Neural progenitor cell (in vitro differentiated cells): ENCODE data around the gene TBRG4. TPM values are rescaled to one million over a fixed set of nuclear protein-coding genes. Genes with fewer than 3 reads are reported as not detected.
A peak's percentile ranks its signal among the peaks of the same experiment; 100 is the strongest.

Experiments used
- DNase-seq: peaks from one replicate; pipeline ENCODE4 v3.0.0-alpha.2; 2016; ENCODE audit warnings: low spot score
- H2AFZ ChIP-seq: fragments of 200-600 bp; sonication (generic); replicated peaks from 2 replicates; pipeline ENCODE4 v1.6.1; 2016; ENCODE audit warnings: antibody characterized with exemption
- H3F3A ChIP-seq: fragments of 200-600 bp; sonication (generic); 2 replicates; pipeline ENCODE4 v1.6.1; 2016; ENCODE audit warnings: antibody characterized with exemption, low read depth
- H3K27ac ChIP-seq: fragments of 200-600 bp; sonication (generic); 2 replicates; pipeline ENCODE4 v1.5.1; 2016; ENCODE audit warnings: mild to moderate bottlenecking
- H3K27me3 ChIP-seq: fragments of 200-600 bp; sonication (generic); 2 replicates; pipeline ENCODE4 v1.6.1; 2016; ENCODE audit warnings: mild to moderate bottlenecking, moderate library complexity
- H3K36me3 ChIP-seq: fragments of 200-600 bp; sonication (generic); 2 replicates; pipeline ENCODE4 v1.5.1; 2016
- H3K4me1 ChIP-seq: fragments of 200-600 bp; sonication (generic); 2 replicates; pipeline ENCODE4 v1.6.1; 2016; ENCODE audit warnings: mixed run types
- H3K4me2 ChIP-seq: fragments of 200-600 bp; sonication (generic); 2 replicates; pipeline ENCODE4 v1.6.1; 2016
- H3K4me3 ChIP-seq: fragments of 200-600 bp; sonication (generic); 2 replicates; pipeline ENCODE4 v1.5.1; 2016
- H3K79me2 ChIP-seq: fragments of 200-600 bp; sonication (generic); 2 replicates; pipeline ENCODE4 v1.6.1; 2016; ENCODE audit warnings: low read depth
- H3K9ac ChIP-seq: fragments of 200-600 bp; sonication (generic); 2 replicates; pipeline ENCODE4 v1.6.1; 2016
- H3K9me3 ChIP-seq: fragments of 200-600 bp; sonication (generic); 2 replicates; pipeline ENCODE4 v1.5.1; 2016; ENCODE audit warnings: low read depth
- H4K20me1 ChIP-seq: fragments of 200-600 bp; sonication (generic); 2 replicates; pipeline ENCODE4 v1.6.1; 2016; ENCODE audit warnings: low read depth
- H3K27ac Mint-ChIP-seq: 3 replicates; pipeline ENCODE4 v1.8.0; 2021; ENCODE audit warnings: mixed read lengths
- H3K27me3 Mint-ChIP-seq: 2 replicates; pipeline ENCODE4 v1.8.0; 2022; ENCODE audit warnings: low read depth, mild to moderate bottlenecking, inconsistent platforms, moderate library complexity, mixed read lengths; ENCODE audit not compliant: insufficient read depth
- H3K36me3 Mint-ChIP-seq: 3 replicates; pipeline ENCODE4 v1.8.0; 2021; ENCODE audit warnings: mixed read lengths
- H3K4me1 Mint-ChIP-seq: 3 replicates; pipeline ENCODE4 v1.8.0; 2021; ENCODE audit warnings: mixed read lengths
- H3K4me3 Mint-ChIP-seq: 3 replicates; pipeline ENCODE4 v1.8.0; 2021; ENCODE audit warnings: mild to moderate bottlenecking, moderate library complexity, mixed read lengths
- H3K9me3 Mint-ChIP-seq: 3 replicates; pipeline ENCODE4 v1.8.0; 2020; ENCODE audit warnings: mixed read lengths
- CTCF ChIP-seq: fragments of 200-600 bp; sonication (generic); IDR thresholded peaks from 2 replicates; pipeline ENCODE4 v1.5.1; 2017; ENCODE audit warnings: antibody characterized with exemption, mild to moderate bottlenecking
- EZH2 ChIP-seq: fragments of 200-600 bp; sonication (generic); IDR thresholded peaks from 2 replicates; pipeline ENCODE4 v1.6.1; 2017; ENCODE audit warnings: antibody characterized with exemption, mild to moderate bottlenecking, moderate library complexity
- EZH2phosphoT487 ChIP-seq: fragments of 200-600 bp; sonication (generic); IDR thresholded peaks from 2 replicates; pipeline ENCODE4 v1.6.1; 2017; ENCODE audit warnings: antibody characterized with exemption
- total RNA-seq: library from RNA; depleted of rRNA; stranded (reverse); fragments of >200 nt; gene quantifications from 2 replicates; pipeline ENCODE4 v1.2.3, GENCODE V29; 2015; ENCODE audit warnings: low replicate concordance

The TBRG4 gene
- total RNA-seq, 1 donor from 2014 or later, result 32.2 TPM

GRCh38 chr7:45092100-45092930, 19.2 kb downstream of the TBRG4 start:
- peak overlapping the region; percentile 26 for H2AFZ ChIP-seq
- no peaks in the 10 kb centered on the region for H3K79me2 ChIP-seq
- Mint-ChIP-seq H3K27me3 (peaks cover 10% of the 10 kb centered on the region), H3K9me3 (peaks cover 6% of the 10 kb centered on the region), H3K36me3 (no peaks in the 10 kb centered on the region), H3K4me1 (peaks cover 8% of the 10 kb centered on the region), H3K27ac (no peak overlapping the region), H3K4me3 (no peak overlapping the region)
- no peak for TF ChIP-seq EZH2
- no peak for TF ChIP-seq EZH2phosphoT487
- no peak for TF ChIP-seq CTCF
- H3K4me2 ChIP-seq, result no peak overlapping the region
- H3K36me3 ChIP-seq, result no peaks in the 10 kb centered on the region
- H3K27me3 ChIP-seq, result peaks cover 30% of the 10 kb centered on the region
- H3F3A ChIP-seq, result peaks cover 3% of the 10 kb centered on the region
- H3K9me3 ChIP-seq, result no peaks in the 10 kb centered on the region
- H3K4me3 ChIP-seq, result no peak overlapping the region
- H3K27ac ChIP-seq, result no peak overlapping the region
- H3K9ac ChIP-seq, result no peak overlapping the region
- peaks cover 6% of the 10 kb centered on the region for H3K4me1 ChIP-seq
- H4K20me1 ChIP-seq, result peaks cover 5% of the 10 kb centered on the region
- DNase-seq, result no peak

GRCh38 chr7:45089341-45089891, 22.1 kb downstream of the TBRG4 start:
- Histone ChIP-seq H3K27me3 (peaks cover 30% of the 10 kb centered on the region), H3K9me3 (no peaks in the 10 kb centered on the region), H3K27ac (no peak overlapping the region), H3K4me1 (peaks cover 6% of the 10 kb centered on the region), H3K36me3 (no peaks in the 10 kb centered on the region), H3K9ac (no peak overlapping the region), H3F3A (peaks cover 3% of the 10 kb centered on the region), H3K4me2 (peak overlapping the region; percentile 92), H2AFZ (peak overlapping the region; percentile 96), H4K20me1 (peaks cover 5% of the 10 kb centered on the region), H3K79me2 (no peaks in the 10 kb centered on the region), H3K4me3 (peak overlapping the region; percentile 77)
- H3K9me3 Mint-ChIP-seq, result peaks cover 6% of the 10 kb centered on the region
- H3K36me3 Mint-ChIP-seq, result no peaks in the 10 kb centered on the region
- H3K27me3 Mint-ChIP-seq, result peaks cover 10% of the 10 kb centered on the region
- no peak overlapping the region for H3K27ac Mint-ChIP-seq
- peaks cover 13% of the 10 kb centered on the region for H3K4me1 Mint-ChIP-seq
- TF ChIP-seq CTCF (no peak), EZH2 (no peak), EZH2phosphoT487 (no peak)
- DNase-seq, result peak; percentile 91
- peak overlapping the region; percentile 86 for H3K4me3 Mint-ChIP-seq

- H3K4me3 Mint-ChIP-seq, result peak within 1 kb of the TSS; percentile 86
- peak; percentile 63 for DNase-seq
- peaks cover 5% of the 10 kb centered on the region for H4K20me1 ChIP-seq
- H3K4me1 ChIP-seq, result peaks cover 6% of the 10 kb centered on the region
- peaks cover 30% of the 10 kb centered on the region for H3K27me3 ChIP-seq
- no peaks in the 10 kb centered on the region for H3K36me3 ChIP-seq
- peak within 1 kb of the TSS; percentile 32 for H3K27ac Mint-ChIP-seq
- peak within 1 kb of the TSS; percentile 92 for H3K4me2 ChIP-seq
- TF ChIP-seq EZH2 (no peak), EZH2phosphoT487 (no peak), CTCF (no peak)
- peaks cover 10% of the 10 kb centered on the region for H3K27me3 Mint-ChIP-seq
- no peaks in the 10 kb centered on the region for H3K36me3 Mint-ChIP-seq
- no peaks in the 10 kb centered on the region for H3K79me2 ChIP-seq
- H3K4me1 Mint-ChIP-seq, result peaks cover 16% of the 10 kb centered on the region
- no peak within 1 kb of the TSS for H3K27ac ChIP-seq
- peaks cover 6% of the 10 kb centered on the region for H3K9me3 Mint-ChIP-seq
- H2AFZ ChIP-seq, result peak within 1 kb of the TSS; percentile 96
- H3K9ac ChIP-seq, result no peak within 1 kb of the TSS
- peaks cover 3% of the 10 kb centered on the region for H3F3A ChIP-seq
- no peaks in the 10 kb centered on the region for H3K9me3 ChIP-seq
- peak within 1 kb of the TSS; percentile 77 for H3K4me3 ChIP-seq
These were observed 22.6 kb downstream of the TBRG4 start, which contains the start of gene NACAD for GRCh38 chr7:45088821-45089340. Gene NACAD, minus strand, starts transcription at chr7:45088969. Its CDS starts 75 bp downstream, at chr7:45088894.
